Endodermal cell (in vitro differentiated cells): ENCODE results near the gene CBLL1. TPM values are rescaled to one million over a fixed set of nuclear protein-coding genes. Genes with fewer than 3 reads are reported as not detected.
A peak's percentile ranks its signal among the peaks of the same experiment; 100 is the strongest.

ENCODE experiments used
- DNase-seq: peaks from one replicate; pipeline ENCODE4 v3.0.0-alpha.2; 2017
- H3K27ac ChIP-seq: 2 replicates; pipeline ENCODE4 v1.5.1; 2013; ENCODE audit warnings: mild to moderate bottlenecking, low read depth, low read length, moderate library complexity
- H3K27me3 ChIP-seq: 2 replicates; pipeline ENCODE4 v1.6.1; 2013; ENCODE audit warnings: mild to moderate bottlenecking, low read length, moderate library complexity; ENCODE audit not compliant: insufficient read depth, control insufficient read depth, poor library complexity, severe bottlenecking
- H3K36me3 ChIP-seq: 2 replicates; pipeline ENCODE4 v1.7.0; 2013; ENCODE audit warnings: mild to moderate bottlenecking, low read length, moderate library complexity; ENCODE audit not compliant: control insufficient read depth, insufficient read depth
- H3K4me1 ChIP-seq: one replicate; pipeline ENCODE4 v1.7.0; 2013; ENCODE audit warnings: low read length; ENCODE audit not compliant: control insufficient read depth, insufficient read depth
- H3K4me3 ChIP-seq: 2 replicates; pipeline ENCODE4 v1.5.1; 2013; ENCODE audit warnings: mild to moderate bottlenecking, low read length, moderate library complexity
- H3K9ac ChIP-seq: 2 replicates; pipeline ENCODE4 v1.6.1; 2013; ENCODE audit warnings: mild to moderate bottlenecking, low read length, moderate library complexity; ENCODE audit not compliant: poor library complexity, severe bottlenecking; ENCODE audit errors: extremely low read depth
- H3K9me3 ChIP-seq: 2 replicates; pipeline ENCODE4 v1.6.1; 2013; ENCODE audit warnings: mild to moderate bottlenecking, low read length, moderate library complexity; ENCODE audit not compliant: control insufficient read depth
- H3K27ac Mint-ChIP-seq: 2 replicates; pipeline ENCODE4 v1.8.0; 2020; ENCODE audit warnings: mixed read lengths
- H3K27me3 Mint-ChIP-seq: 2 replicates; pipeline ENCODE4 v1.8.0; 2021; ENCODE audit warnings: mild to moderate bottlenecking, mixed read lengths; ENCODE audit not compliant: insufficient read depth
- H3K36me3 Mint-ChIP-seq: 2 replicates; pipeline ENCODE4 v1.8.0; 2020; ENCODE audit warnings: low read depth, mixed read lengths
- H3K4me1 Mint-ChIP-seq: 2 replicates; pipeline ENCODE4 v1.8.0; 2020; ENCODE audit warnings: mixed read lengths
- H3K4me3 Mint-ChIP-seq: 2 replicates; pipeline ENCODE4 v1.8.0; 2020; ENCODE audit warnings: mild to moderate bottlenecking, moderate library complexity, mixed read lengths
- H3K9me3 Mint-ChIP-seq: 2 replicates; pipeline ENCODE4 v1.8.0; 2020; ENCODE audit warnings: mild to moderate bottlenecking, mixed read lengths
- CTCF ChIP-seq: fragments of 200-600 bp; sonication (generic); conservative IDR thresholded peaks from 2 replicates; pipeline ENCODE4 v1.5.0; 2021; ENCODE audit warnings: antibody characterized with exemption, mild to moderate bottlenecking
- WGBS, 2 experiments: methylation state at CpG; one replicate each; pipeline versions ENCODE4 v1.1.5 to v1.1.7; 2013; ENCODE audit warnings: missing lambda C conversion rate in 2 of 2, mixed read lengths in 1 of 2; ENCODE audit not compliant: insufficient coverage in 1 of 2, insufficient read length in 1 of 2; 5-methylcytosine and 5-hydroxymethylcytosine counted together
- total RNA-seq, 2 donors: library from RNA; stranded (reverse); fragmentation: NEBNext Ultra II Directional in 1 of 2; extraction: Animal tissue kit (Norgen Biotek cat#: 25700) in 1 of 2; gene quantifications; 2 replicates in 1 of 2; 3 replicates in 1 of 2; pipeline ENCODE4 v1.2.1, GENCODE V29; 2021

The CBLL1 gene
- total RNA-seq, 2 donors from 2014 or later = 33.3 to 34.7 TPM

GRCh38 chr7:107744345-107744750 is 406 bp downstream of the CBLL1 start:
- peak overlapping the region; percentile 95 for H3K4me3 Mint-ChIP-seq
- Histone ChIP-seq H3K27ac (peak overlapping the region; percentile 97), H3K4me1 (no peaks in the 10 kb centered on the region), H3K4me3 (peak overlapping the region; percentile 93), H3K9ac (peak overlapping the region; percentile 79), H3K27me3 (peaks cover 14% of the 10 kb centered on the region), H3K9me3 (no peaks in the 10 kb centered on the region), H3K36me3 (peaks cover 12% of the 10 kb centered on the region)
- H3K9me3 Mint-ChIP-seq = no peaks in the 10 kb centered on the region
- H3K4me1 Mint-ChIP-seq = peaks cover 18% of the 10 kb centered on the region
- TF ChIP-seq CTCF = no peak
- WGBS, 2 experiments = 0% methylated on average over 3 to 22 of the region's 22 CpGs
- H3K27ac Mint-ChIP-seq = peak overlapping the region; percentile 98
- H3K36me3 Mint-ChIP-seq = no peaks in the 10 kb centered on the region
- no peak for DNase-seq
- H3K27me3 Mint-ChIP-seq = peaks cover 11% of the 10 kb centered on the region

DNA sequence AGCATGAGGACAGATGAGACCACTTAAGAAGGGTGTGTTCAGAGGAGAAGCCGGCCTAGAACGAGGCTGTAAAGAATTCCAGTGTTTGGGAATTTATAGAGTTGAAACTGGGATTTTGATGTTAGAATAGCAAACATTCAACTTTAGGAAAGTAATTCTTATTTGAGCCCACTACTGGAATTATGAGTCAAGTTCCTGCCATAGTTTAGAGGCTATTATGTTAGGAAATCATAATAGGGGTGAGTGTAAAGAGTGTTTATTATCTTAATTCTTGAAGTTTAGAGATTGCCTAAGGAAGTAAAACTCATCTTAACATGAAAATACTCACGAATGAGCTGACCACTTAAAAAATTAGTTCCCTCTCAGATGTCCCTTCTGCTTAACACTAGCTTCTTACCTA is 2.1 kb downstream of the CBLL1 start:
- Mint-ChIP-seq H3K36me3 (peaks cover 14% of the 10 kb centered on the region), H3K4me1 (peaks cover 18% of the 10 kb centered on the region), H3K4me3 (peak overlapping the region; percentile 95), H3K27ac (no peak overlapping the region), H3K9me3 (no peaks in the 10 kb centered on the region), H3K27me3 (peaks cover under 1% of the 10 kb centered on the region)
- H3K36me3 ChIP-seq = peaks cover 27% of the 10 kb centered on the region
- no peaks in the 10 kb centered on the region for H3K27me3 ChIP-seq
- H3K4me3 ChIP-seq = peak overlapping the region; percentile 93
- H3K9me3 ChIP-seq = no peaks in the 10 kb centered on the region
- no peak overlapping the region for H3K9ac ChIP-seq
- H3K27ac ChIP-seq = no peak overlapping the region
- H3K4me1 ChIP-seq = no peaks in the 10 kb centered on the region
- 85 to 100% methylated on average over 3 of the region's 3 CpGs for WGBS, 2 experiments
- no peak for TF ChIP-seq CTCF
- no peak for DNase-seq

GRCh38 chr7:107751113-107751512 is 7.2 kb downstream of the CBLL1 start:
- 93 to 96% methylated on average over 6 to 7 of the region's 7 CpGs for WGBS, 2 experiments
- Mint-ChIP-seq H3K9me3 (no peaks in the 10 kb centered on the region), H3K4me3 (no peak overlapping the region), H3K36me3 (peaks cover 44% of the 10 kb centered on the region), H3K27ac (no peak overlapping the region), H3K27me3 (no peaks in the 10 kb centered on the region), H3K4me1 (peaks cover 6% of the 10 kb centered on the region)
- Histone ChIP-seq H3K9ac (no peak overlapping the region), H3K4me1 (no peaks in the 10 kb centered on the region), H3K4me3 (no peak overlapping the region), H3K9me3 (no peaks in the 10 kb centered on the region), H3K27ac (no peak overlapping the region), H3K36me3 (peaks cover 75% of the 10 kb centered on the region), H3K27me3 (no peaks in the 10 kb centered on the region)
- peak; percentile 65 for DNase-seq
- no peak for TF ChIP-seq CTCF
